G401.6 (cell line): ENCODE measurements around the gene FUOM.

Source experiments
- FAIRE-seq: peaks from 2 replicates; lab custom pipeline; 2012; peaks lifted over from hg19 to GRCh38; lab: Jason Lieb, UNC

FUOM gene

GRCh38 chr10:133350283-133350949, 7.4 kb downstream of the FUOM start:
- FAIRE-seq, result no peak

- FAIRE-seq, result no peak
Measured at GRCh38 chr10:133349577-133350011, 8.2 kb downstream of the FUOM start.

- FAIRE-seq, result no peak
Measured at GRCh38 chr10:133349160-133349568, 8.7 kb downstream of the FUOM start.

GRCh38 chr10:133347710-133348517, 9.9 kb downstream of the FUOM start:
- FAIRE-seq, result no peak

GRCh38 chr10:133346413-133346812, 11.4 kb downstream of the FUOM start:
- FAIRE-seq, result no peak

- no peak for FAIRE-seq
Measured at GRCh38 chr10:133344236-133344635, 13.6 kb downstream of the FUOM start.

GRCh38 chr10:133343558-133343957, 14.3 kb downstream of the FUOM start:
- no peak for FAIRE-seq

GRCh38 chr10:133342942-133343341, 14.9 kb downstream of the FUOM start:
- no peak for FAIRE-seq

- no peak for FAIRE-seq
Measured at GRCh38 chr10:133341983-133342382, 15.8 kb downstream of the FUOM start.

GRCh38 chr10:133339708-133340380, 18.0 kb downstream of the FUOM start:
- FAIRE-seq, result no peak

GRCh38 chr10:133338080-133339071, 19.4 kb downstream of the FUOM start:
- FAIRE-seq, result no peak

GRCh38 chr10:133337370-133337725, 20.5 kb downstream of the FUOM start:
- FAIRE-seq, result no peak

- FAIRE-seq, result no peak
Measured at GRCh38 chr10:133336577-133337369, 21.0 kb downstream of the FUOM start, which contains the start of gene CALY. CALY (minus strand) TSS chr10:133336896; CDS start chr10:133328989, 7,907 bp downstream.

- FAIRE-seq, result no peak
Measured at GRCh38 chr10:133336118-133336576, 21.7 kb downstream of the FUOM start.

- no peak for FAIRE-seq
Measured at GRCh38 chr10:133335246-133336117, 22.3 kb downstream of the FUOM start.

GRCh38 chr10:133334503-133335245, 23.1 kb downstream of the FUOM start:
- no peak for FAIRE-seq

- FAIRE-seq, result no peak
Measured at GRCh38 chr10:133332936-133333699, 24.7 kb downstream of the FUOM start.

GRCh38 chr10:133329491-133330202, 28.2 kb downstream of the FUOM start:
- peak; percentile 87 for FAIRE-seq
